COLO829 (cell line): Measurements from ENCODE around the gene HTRA3.
A peak's percentile ranks its signal among the peaks of the same experiment; 100 is the strongest.

Experiments
- DNase-seq: peaks from one replicate; pipeline ENCODE4 v3.0.0; 2012; ENCODE audit warnings: low spot score

HTRA3 gene

DNA sequence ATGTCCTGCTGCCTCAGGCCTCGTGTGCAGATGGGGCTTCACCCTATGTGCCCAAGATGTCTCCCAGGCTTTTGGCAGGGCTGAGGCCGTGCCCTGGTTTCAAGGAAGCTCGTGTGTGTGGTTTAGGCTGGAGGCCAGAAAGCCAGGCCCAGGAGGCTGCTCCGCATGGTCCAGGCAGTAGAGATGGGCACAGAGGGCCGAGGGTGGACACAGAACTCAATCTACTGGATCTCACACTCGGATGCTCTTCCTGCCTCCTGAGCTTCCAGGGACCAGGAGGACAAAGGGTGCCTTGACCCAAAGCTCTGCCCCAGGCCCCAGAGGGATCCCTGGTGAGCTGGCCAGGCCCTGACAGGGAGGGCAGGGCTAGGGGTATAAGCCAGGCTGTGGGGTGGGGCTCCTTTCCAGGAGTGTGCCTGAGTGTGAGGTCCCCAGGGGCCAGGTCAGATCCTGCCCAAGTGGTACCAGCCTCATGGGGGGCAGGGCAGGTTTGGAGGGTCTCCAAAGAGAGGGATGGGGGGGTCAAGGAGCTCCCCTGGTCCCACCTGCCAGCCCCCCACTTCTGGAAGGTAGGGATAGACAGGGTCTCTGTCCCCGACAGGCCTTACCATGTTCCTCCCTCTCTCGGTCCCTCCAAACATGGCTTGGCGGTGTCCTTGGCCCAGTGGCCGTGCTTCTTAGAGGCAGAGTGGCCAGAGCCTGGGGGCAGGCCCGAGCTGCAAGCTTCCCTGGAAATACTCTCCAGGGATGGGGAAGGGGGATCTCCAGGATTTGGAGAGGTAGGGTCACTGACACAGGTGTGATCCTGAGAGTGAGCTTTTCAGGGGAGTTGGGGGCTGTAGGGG lies 23.8 kb downstream of the HTRA3 start:
- no peak for DNase-seq

DNA sequence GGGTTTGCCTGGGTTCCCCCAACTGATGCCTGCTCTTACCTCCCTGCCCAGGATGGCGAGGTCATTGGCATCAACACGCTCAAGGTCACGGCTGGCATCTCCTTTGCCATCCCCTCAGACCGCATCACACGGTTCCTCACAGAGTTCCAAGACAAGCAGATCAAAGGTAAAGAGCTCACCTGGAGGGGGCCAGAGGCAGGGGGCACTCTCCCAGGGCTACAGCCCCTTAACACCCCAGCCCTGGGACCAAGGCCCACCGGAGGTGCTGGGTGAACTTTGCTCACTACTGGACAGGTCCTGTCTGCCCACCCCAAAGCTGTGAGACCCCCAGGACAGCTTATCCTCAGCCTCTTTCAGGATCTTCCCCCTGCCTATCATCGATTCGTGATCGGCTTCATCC lies 24.5 kb downstream of the HTRA3 start:
- no peak for DNase-seq

DNA sequence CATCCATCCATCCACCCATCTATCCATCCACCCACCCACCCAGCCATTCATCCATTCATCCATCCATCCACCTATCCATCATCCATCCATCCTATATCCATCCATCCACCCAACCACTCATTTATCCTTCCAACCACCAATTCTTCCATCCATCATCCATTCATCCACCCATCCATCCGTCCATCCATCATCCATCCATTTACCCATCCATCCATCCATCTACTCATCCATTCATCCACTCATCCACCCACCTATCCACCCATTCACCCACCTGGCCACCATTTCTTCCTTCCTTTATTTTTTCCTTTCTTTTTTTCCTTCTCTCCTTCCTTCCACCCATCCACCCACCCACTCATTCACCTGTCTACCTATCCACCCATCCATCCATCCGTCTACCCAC lies 25.2 kb downstream of the HTRA3 start:
- DNase-seq = no peak

DNA sequence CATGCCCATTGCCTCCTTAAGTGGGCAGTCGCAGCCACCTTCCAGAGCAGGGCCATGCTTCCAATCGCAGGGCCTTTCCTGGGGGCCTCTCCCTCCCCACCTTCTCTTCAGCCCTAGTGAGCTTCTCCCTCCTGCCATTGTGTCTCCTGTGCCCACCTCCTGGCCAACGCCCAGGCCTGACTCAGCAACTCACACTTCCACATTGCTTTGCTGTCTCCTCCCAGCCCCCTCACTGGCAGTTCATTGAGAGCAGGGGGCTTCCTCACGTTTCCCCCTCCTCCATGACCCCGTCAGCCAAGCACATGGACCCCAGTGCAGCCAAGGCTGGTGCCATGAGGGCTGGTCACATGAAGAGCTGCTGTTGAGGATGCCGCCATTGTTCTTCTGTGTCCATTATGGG lies 25.9 kb downstream of the HTRA3 start:
- DNase-seq = no peak

DNA sequence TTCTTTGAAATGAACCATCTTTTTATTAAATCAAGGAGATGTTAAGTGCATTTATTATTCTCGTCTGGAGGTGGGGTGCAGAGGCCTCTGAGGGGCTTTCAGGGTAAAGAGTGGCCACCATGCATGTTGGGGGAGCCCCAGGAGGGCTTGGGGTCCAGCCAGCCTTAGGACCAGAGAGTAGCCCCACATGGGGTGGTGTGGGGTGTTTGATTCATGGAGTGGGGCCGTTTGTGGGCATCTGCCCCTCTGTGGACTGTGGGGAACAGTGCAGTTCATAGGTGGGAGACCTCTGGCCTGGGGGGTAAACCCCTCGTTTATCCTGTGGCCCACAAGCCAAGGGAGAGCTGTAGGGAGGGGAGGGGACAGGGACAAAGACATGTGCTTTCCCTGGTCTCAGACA lies 26.9 kb downstream of the HTRA3 start:
- no peak for DNase-seq

DNA sequence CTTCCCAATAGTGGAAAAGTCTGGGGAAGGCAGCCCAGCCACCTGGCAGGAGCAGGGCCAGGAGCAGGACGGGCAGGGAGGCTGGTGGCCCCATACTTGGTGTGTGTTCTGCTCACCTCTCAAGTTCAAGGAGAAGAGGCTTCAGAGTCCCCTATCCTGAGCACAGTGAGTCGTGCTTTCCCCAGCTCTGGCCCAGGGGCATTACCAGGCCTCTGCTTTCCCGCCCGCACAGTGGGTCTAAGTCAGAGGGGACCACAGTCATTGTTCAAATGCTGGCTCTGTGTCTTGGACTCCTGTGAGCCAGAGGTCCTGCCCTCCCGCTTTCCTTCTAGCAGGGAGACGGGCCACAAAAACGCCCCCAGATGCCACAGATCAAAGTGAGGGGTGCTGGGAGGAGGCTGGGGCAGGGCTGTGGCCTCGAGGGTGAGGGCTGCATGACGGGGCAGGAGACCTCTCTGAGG lies 27.6 kb downstream of the HTRA3 start:
- no peak for DNase-seq

DNA sequence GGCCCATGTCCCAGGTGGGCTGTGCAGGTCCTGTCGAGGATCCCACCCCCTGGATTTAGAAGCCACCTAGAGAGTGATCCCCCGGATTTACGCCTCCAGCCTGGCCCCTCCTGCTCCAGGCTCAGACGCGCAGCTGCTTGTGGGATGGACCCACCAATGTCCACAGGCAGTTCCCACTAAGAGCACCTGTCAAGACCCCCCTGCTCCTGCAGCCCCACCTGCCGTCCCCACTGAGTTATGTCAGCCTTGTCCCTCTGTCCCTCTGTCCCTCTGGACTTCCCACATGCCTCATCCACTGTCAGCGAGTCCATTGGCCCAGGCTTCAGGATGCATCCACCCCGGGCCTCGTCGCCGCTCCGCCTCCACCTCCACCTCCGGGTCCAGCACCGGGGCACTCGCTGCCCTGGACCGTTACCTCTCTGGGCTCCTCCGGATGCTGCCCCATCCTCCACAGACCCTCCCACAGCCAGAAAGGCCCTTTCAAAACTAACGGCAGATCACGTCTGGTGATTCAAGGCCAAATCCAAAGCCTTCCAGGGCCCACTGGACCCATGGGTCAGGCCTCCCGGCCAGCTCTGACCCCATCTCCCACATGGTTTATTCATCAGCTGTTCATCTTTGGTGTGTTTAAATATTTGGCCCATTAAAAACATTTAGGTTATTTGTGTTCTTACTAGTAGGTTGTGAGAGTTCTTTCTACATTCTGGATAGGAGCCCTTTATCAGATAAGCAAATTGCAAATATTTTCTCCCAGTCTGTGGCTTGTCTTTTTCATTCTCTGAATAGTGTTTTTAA lies 28.3 kb downstream of the HTRA3 start:
- DNase-seq = no peak

DNA sequence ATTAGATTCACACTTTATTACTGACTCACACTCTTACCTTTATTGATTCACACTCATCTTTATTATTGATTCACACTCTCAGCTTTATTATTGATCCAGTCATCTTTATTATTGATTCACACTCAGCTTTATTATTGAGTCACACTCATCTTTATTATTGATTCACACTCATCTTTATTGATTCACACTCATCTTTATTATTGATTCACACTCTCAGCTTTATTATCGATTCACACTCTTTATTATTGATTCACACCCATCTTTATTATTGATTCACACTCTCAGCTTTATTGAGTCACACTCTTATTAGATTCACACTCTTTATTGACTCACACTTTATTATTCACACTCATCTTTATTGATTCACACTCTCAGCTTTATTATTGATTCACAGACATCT lies 31.3 kb downstream of the HTRA3 start:
- no peak for DNase-seq

DNA sequence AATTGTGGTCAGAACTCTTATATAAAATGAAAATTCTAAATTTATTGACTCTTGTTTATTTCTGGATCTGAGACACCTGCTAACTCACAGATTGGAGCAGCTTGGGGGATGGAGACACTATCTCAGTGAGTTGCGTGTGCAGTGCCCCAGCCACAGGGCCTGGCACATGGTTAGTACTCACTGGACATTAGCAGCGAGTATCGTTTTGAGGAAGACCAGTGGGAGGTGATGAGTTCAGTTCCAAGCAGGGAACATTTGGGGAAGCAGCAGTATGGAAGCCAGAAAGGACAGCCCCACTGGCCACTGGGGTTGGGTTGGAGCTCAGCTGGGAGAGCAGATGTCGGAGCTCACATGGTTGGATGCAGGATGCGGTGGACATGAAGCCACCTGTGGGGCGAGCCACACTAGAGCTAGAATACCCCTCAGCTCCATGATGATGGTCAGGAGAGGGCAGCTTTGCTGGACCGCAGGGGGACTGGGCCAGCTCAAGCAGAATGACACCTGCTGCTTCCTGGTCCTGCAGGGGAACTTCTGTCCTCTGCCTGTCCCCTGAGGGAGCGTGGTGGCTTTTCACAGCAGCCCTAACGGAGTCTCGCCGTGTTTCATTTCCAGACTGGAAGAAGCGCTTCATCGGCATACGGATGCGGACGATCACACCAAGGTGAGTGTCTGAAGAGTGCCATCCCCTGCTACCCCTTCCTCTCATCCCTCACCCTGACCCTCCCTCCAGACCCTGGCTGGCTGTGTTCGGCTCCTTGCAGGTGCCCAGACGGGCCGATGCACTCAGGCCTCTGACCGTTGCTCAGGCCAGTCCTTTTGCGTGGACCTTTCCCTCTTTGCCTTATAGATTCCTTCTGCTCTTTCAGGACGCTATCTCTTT lies 32.5 kb downstream of the HTRA3 start:
- no peak for DNase-seq

DNA sequence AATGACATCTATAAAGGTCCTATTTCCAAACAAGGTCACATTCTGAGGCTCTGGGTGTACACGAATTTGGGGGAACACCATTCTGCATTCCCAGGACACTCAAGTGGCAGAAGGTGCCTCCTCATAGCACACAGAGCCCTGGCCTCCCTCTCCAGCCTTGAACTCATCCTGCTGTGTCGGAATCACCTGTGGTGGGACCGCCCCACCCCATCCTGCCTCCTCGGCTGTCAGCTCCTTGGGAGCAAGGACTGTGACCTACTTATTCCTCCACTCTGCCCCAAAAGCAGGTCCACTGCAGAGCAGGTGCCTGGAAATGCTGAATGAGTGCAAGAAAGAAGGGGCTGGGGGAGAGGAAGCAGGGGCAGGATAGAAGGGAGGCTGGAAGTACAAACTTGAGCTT lies 33.5 kb downstream of the HTRA3 start:
- no peak for DNase-seq

DNA sequence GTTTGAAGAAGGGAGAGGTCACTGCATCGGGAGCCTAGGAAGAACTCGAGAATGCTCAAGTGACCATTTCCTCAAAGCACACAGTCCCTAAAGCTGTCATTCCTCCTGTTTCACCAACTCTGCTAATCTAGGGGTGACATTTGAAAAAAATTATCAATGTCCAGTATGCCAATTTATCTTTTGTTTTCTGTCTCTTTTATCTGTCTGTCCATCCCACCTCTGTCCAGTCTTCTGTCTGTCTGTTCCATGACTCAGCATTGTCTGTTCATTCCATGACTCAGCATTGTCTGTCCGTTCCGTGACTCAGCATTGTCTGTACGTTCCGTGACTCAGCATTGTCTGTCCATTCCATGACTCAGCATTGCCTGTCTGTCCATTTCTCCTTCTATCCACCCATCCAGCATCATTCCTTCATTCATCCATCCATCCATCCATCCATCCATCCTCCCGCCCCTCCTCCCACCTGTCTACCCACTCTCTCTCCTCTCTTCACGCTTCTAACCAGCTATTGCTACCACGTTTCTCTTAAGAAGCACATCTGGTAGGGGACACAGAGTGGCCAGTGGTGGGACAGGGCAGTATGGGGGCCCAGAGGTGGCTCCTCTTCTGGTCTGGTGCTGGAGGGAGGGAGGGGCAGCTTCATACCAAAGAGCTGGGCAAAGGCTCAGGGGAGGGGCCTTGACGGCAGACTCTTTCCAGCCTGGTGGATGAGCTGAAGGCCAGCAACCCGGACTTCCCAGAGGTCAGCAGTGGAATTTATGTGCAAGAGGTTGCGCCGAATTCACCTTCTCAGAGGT lies 34.1 kb downstream of the HTRA3 start:
- DNase-seq = peak; percentile 39

DNA sequence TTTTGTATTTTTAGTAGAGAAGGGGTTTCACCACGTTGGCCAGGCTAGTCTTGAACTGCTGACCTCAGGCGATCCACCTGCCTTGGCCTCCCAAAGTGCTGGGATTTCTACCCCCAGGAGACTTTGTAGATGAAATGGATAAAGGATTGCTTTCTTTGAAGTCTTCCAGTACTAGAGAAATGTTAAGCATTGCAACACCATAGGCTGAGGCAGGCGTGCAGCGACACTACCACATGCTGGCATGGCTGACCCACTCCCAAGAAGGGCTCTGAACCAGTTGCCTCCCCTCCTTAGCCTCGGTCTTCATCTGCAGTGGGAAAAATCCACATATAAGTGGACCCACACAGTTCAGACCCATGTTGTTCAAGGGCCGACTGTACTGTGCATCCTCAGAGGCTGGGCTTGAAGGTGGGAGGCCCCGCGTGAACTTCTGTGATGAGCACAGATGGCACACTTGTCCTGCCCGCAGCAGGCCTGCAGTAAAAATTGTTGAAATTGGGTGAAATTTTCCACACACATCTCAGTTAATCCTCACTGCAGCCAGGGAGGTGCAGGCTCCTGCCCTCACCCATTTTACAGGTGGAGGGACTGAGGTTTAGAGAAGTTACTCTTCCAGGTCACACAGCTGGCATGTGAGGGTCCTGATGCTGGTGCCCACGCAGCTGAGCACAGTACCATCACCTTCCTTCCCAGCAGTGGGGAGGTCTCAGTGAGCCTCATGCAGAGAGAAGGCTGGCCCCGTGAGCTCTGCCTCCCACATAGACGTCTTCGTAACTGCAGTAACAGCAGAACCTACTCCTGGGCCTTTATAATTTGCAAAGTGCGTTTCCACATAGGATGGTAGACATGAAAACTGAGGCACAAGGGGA lies 35.5 kb downstream of the HTRA3 start:
- no peak for DNase-seq

DNA sequence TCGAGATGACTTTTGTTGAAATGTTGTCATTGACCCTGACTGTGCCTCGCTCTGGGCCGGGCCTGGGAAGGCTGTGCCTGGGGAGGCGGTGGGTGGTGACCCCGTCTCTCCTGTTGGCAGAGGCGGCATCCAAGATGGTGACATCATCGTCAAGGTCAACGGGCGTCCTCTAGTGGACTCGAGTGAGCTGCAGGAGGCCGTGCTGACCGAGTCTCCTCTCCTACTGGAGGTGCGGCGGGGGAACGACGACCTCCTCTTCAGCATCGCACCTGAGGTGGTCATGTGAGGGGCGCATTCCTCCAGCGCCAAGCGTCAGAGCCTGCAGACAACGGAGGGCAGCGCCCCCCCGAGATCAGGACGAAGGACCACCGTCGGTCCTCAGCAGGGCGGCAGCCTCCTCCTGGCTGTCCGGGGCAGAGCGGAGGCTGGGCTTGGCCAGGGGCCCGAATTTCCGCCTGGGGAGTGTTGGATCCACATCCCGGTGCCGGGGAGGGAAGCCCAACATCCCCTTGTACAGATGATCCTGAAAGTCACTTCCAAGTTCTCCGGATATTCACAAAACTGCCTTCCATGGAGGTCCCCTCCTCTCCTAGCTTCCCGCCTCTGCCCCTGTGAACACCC lies 36.4 kb downstream of the HTRA3 start:
- DNase-seq = no peak

DNA sequence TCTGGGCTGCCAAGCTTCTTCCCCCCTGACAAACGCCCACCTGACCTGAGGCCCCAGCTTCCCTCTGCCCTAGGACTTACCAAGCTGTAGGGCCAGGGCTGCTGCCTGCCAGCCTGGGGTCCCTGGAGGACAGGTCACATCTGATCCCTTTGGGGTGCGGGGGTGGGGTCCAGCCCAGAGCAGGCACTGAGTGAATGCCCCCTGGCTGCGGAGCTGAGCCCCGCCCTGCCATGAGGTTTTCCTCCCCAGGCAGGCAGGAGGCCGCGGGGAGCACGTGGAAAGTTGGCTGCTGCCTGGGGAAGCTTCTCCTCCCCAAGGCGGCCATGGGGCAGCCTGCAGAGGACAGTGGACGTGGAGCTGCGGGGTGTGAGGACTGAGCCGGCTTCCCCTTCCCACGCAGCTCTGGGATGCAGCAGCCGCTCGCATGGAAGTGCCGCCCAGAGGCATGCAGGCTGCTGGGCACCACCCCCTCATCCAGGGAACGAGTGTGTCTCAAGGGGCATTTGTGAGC lies 37.0 kb downstream of the HTRA3 start:
- DNase-seq = peak; percentile 11

DNA sequence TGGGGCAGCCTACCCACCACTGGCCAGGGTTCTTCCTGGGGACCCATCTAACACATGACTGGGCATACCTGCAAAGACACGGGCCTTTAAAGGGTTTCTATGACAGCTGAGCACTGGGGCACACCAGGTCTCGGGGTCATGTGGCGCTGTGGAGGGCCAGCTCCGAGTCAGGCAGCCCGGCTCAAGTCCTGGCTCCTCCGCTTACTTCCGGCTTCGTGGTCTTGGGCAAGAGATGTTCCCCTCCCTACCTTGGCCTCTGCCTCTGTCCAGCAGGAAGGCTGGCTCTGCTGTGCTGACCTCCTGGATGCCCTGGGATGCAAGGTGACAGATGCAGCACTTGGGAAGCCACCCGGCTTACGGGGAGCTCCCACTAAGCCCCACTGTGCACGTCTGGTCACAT lies 37.6 kb downstream of the HTRA3 start:
- no peak for DNase-seq

DNA sequence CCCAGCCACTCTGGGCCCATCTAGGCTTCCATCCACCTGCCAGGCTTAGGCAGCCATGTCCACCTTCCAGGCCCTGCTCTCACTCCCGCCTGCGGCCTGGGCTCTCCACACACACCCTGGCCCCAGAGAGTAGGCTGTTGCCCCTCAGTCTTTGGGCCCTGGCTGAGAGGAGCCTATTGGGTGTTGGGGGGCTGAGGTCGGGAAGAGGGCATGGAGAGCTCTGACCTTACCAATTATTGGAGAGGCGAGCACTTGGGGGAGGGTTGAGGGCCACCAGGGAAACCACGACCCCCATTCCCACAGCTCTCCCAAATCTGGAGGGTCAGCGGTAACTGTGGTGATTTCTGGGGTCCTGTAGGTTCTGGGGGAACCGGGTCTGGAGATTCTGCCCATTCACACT lies 38.2 kb downstream of the HTRA3 start:
- no peak for DNase-seq

DNA sequence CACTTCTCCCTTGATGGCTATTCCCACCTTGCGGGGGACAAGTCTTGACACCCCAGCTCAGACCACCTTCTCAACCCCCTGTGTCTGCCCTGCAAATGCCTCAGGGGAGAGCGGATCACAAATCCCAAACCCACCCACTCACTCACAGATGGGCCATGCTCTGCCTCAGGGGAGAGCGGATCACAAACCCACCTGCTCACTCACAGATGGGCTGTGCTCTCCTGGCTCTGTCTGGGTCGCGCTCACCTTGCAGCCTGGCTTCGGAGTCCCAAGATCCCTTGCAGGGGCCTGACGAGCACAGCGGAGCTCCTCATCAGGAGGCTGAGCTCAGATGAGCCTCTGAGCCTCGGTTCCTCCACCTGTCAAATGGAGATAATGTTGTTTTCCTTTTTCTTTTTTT lies 38.6 kb downstream of the HTRA3 start:
- no peak for DNase-seq

DNA sequence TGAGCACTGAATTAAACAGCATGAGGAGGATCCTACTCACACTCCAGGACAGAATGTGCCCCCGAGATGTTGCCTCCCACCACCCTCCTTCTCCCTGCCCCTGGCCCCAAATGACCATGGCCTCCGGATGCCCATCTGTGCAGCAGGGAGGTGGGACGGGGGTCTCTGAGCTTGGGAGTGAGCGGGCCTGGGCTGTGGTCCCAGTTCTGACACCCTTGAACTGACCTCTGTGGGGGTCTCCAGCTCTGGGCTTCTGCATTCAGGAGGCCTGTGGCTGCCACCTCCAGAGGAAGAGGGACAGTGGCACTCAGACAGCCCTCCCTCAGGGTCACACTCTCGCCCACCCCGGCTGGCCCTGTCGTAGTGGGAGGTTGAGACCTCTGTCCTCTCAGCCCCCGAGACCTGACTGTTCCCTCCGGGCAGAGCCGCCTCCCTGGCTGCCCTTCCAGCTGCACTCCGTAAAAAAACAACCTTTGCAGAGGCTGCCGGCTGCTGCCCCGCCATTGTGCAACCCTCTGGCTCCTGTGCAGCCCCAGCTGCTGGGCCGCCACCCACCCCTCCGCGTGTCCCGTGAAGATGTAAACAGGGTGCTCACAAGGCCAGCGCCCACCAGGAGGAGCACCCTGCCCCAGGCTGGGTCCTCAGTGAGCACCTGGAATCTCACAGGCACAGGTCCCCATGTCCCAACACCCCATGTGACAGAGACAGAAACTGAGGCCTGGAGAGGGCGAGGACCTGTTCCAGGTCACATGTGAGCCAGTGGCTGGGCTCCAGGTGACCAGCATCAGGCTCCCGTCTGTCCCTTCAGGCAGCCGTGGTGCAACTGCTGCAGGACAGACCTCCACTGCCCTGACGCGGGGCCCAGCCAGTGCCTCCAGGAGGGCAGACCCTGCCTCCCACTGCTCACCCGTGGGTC lies 39.6 kb downstream of the HTRA3 start:
- no peak for DNase-seq

DNA sequence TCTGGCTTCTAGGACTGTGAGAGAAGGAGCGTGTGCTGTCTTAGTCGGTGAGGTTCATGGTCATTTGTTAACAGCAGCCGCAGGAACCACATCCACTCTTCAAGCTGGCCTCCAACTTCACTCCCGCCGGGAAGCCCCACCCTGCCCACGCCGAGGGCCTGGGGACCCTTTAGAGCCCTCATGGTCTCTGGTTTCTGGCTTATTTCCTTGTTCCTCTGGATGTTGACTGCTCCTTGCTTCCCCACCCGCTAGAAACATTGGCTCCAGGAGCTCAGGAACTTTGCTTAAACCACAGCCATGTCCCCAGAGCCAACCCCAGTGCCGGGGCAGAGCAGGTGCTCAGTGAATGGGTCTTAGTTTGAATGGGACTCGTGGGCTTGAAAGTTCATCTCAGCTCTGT lies 40.8 kb downstream of the HTRA3 start:
- no peak for DNase-seq
